Keratinocyte (primary cell): ENCODE measurements around the gene EMC10. TPM values are rescaled to one million over a fixed set of nuclear protein-coding genes. Genes with fewer than 3 reads are reported as not detected.

Experiments
- DNase-seq: peaks from one replicate; pipeline ENCODE4 v3.0.0-alpha.2; 2011; ENCODE audit warnings: low read depth, missing footprints, low spot score
- FAIRE-seq: peaks from 2 replicates; lab custom pipeline; 2011; peaks lifted over from hg19 to GRCh38; lab: Jason Lieb, UNC
- H2AFZ ChIP-seq: 2 replicates; pipeline ENCODE4 v1.6.0; 2012; ENCODE audit warnings: low read length, control low read depth, inconsistent platforms; ENCODE audit not compliant: control insufficient read depth
- H3K27ac ChIP-seq: 2 replicates; pipeline ENCODE4 v1.5.1; 2011; ENCODE audit warnings: low read length; ENCODE audit not compliant: control insufficient read depth, insufficient read depth
- H3K27me3 ChIP-seq: 3 replicates; pipeline ENCODE4 v1.6.0; 2011; ENCODE audit warnings: low read length; ENCODE audit not compliant: control insufficient read depth, insufficient read depth; ENCODE audit errors: extremely low read depth
- H3K36me3 ChIP-seq, 2 experiments: 2 replicates in 1 of 2; 3 replicates in 1 of 2; pipeline ENCODE4 v1.5.1; 2011; ENCODE audit warnings: low read length in 2 of 2, mild to moderate bottlenecking in 1 of 2; ENCODE audit not compliant: control insufficient read depth in 2 of 2, insufficient read depth in 2 of 2; ENCODE audit errors: extremely low read depth in 1 of 2
- H3K4me1 ChIP-seq: 3 replicates; pipeline ENCODE4 v1.5.1; 2011; ENCODE audit warnings: low read length; ENCODE audit not compliant: control insufficient read depth, insufficient read depth; ENCODE audit errors: extremely low read depth
- H3K4me2 ChIP-seq: 3 replicates; pipeline ENCODE4 v1.6.0; 2011; ENCODE audit warnings: low read depth, low read length; ENCODE audit not compliant: control insufficient read depth, insufficient read depth; ENCODE audit errors: extremely low read depth
- H3K4me3 ChIP-seq, 3 experiments: fragments of 200-600 bp in 1 of 3; sonication (generic) in 1 of 3; 2 replicates in 2 of 3; 3 replicates in 1 of 3; pipeline ENCODE4 v1.5.1; 2011 to 2016; ENCODE audit warnings: low read length in 3 of 3, mild to moderate bottlenecking in 3 of 3, control low read depth in 2 of 3, inconsistent platforms in 1 of 3, low read depth in 1 of 3, mixed read lengths in 1 of 3, mixed run types in 1 of 3, moderate library complexity in 1 of 3; ENCODE audit not compliant: control insufficient read depth in 2 of 3, insufficient read depth in 2 of 3; ENCODE audit errors: extremely low read depth in 1 of 3
- H3K79me2 ChIP-seq: 2 replicates; pipeline ENCODE4 v1.6.0; 2012; ENCODE audit warnings: low read length; ENCODE audit not compliant: control insufficient read depth, insufficient read depth
- H3K9ac ChIP-seq: 3 replicates; pipeline ENCODE4 v1.6.0; 2011; ENCODE audit warnings: low read length; ENCODE audit not compliant: control insufficient read depth, insufficient read depth; ENCODE audit errors: extremely low read depth
- H3K9me1 ChIP-seq: 3 replicates; pipeline ENCODE4 v1.6.0; 2011; ENCODE audit warnings: low read length; ENCODE audit not compliant: control insufficient read depth, insufficient read depth; ENCODE audit errors: extremely low read depth
- H3K9me3 ChIP-seq: 2 replicates; pipeline ENCODE4 v1.5.1; 2012; ENCODE audit warnings: low read depth, low read length; ENCODE audit not compliant: control insufficient read depth
- H4K20me1 ChIP-seq: 3 replicates; pipeline ENCODE4 v1.6.0; 2011; ENCODE audit warnings: low read length; ENCODE audit not compliant: control insufficient read depth, insufficient read depth; ENCODE audit errors: extremely low read depth
- CTCF ChIP-seq, 3 experiments: IDR thresholded peaks in 1 of 3; conservative IDR thresholded peaks in 1 of 3; optimal IDR thresholded peaks in 1 of 3; 2 replicates in 2 of 3; 3 replicates in 1 of 3; pipeline versions ENCODE3 to v1.5.1; 2011; ENCODE audit warnings: low read length in 3 of 3, mild to moderate bottlenecking in 3 of 3, moderate library complexity in 2 of 3, control low read depth in 1 of 3, inconsistent platforms in 1 of 3; ENCODE audit not compliant: insufficient read depth in 2 of 3; ENCODE audit errors: extremely low read depth in 1 of 3
- EZH2 ChIP-seq: IDR thresholded peaks from one replicate; pipeline ENCODE4 v1.6.1; 2012; ENCODE audit warnings: inconsistent platforms, mild to moderate bottlenecking, low read length, moderate library complexity
- dilution Hi-C: fragments of 300-500 bp; cut with MboI; formaldehyde crosslinking; loops from one replicate; pipeline ENCODE4 v1.7.0; 2020; ENCODE audit warnings: low sequenced_read_pairs; ENCODE audit not compliant: extremely low pct_ligation_motif_present
- polyA plus RNA-seq, 5 experiments: library from polyadenylated mRNA; depleted of rRNA in 3 of 5; stranded (reverse) in 3 of 5; stranded (forward) in 1 of 5; unstranded in 1 of 5; fragments of >200 nt; gene quantifications; 1 replicate in 1 of 5; 2 replicates in 3 of 5; 3 replicates in 1 of 5; pipeline versions ENCODE4 v1.2.1 to v1.2.3, GENCODE V29; 2011 to 2012; ENCODE audit warnings: missing spikeins in 2 of 5, low read depth in 1 of 5, low replicate concordance in 1 of 5

The EMC10 gene
- polyA plus RNA-seq, 1 donor (not counting 4 experiments of a cell fraction or from before 2014, with no cell fraction given), result 26.7 TPM

- Histone ChIP-seq H3K4me1 (peaks cover 2% of the 10 kb centered on the region), H3K27me3 (peaks cover 4% of the 10 kb centered on the region), H2AFZ (no peak overlapping the region), H3K9me3 (no peaks in the 10 kb centered on the region), H3K9me1 (peaks cover 2% of the 10 kb centered on the region), H3K27ac (no peak overlapping the region), H3K4me3 (no peak overlapping the region), H4K20me1 (peaks cover 4% of the 10 kb centered on the region), H3K79me2 (peaks cover 15% of the 10 kb centered on the region), H3K36me3 (peaks cover 7 to 25% of the 10 kb centered on the region in 2 experiments), H3K4me2 (no peak overlapping the region), H3K9ac (no peak overlapping the region)
- TF ChIP-seq CTCF (optimal IDR thresholded peaks at IDR 0.05 in 1 of 3, IDR thresholded peaks at IDR 0.05 in 1 of 3, conservative IDR thresholded peaks at IDR 0.05 in 1 of 3; ENCODE audit: extremely low read depth in 1 of 3, insufficient read depth in 2 of 3, low read length in 3 of 3) (no peak), EZH2 (no peak)
- dilution Hi-C loops, result no loop called here
- FAIRE-seq (no peak), DNase-seq (no peak)
Measured at GRCh38 chr19:50482271-50482855, 6.1 kb downstream of the EMC10 start.

- Histone ChIP-seq H3K9ac (no peak overlapping the region), H3K79me2 (peaks cover 9% of the 10 kb centered on the region), H3K27ac (no peak overlapping the region), H4K20me1 (no peaks in the 10 kb centered on the region), H2AFZ (no peak overlapping the region), H3K4me3 (no peak overlapping the region), H3K9me1 (no peaks in the 10 kb centered on the region), H3K36me3 (peaks cover 4 to 25% of the 10 kb centered on the region in 2 experiments), H3K9me3 (no peaks in the 10 kb centered on the region), H3K4me2 (no peak overlapping the region), H3K27me3 (peaks cover 9% of the 10 kb centered on the region), H3K4me1 (no peaks in the 10 kb centered on the region)
- dilution Hi-C loops, result no loop called here
- TF ChIP-seq CTCF (optimal IDR thresholded peaks at IDR 0.05 in 1 of 3, IDR thresholded peaks at IDR 0.05 in 1 of 3, conservative IDR thresholded peaks at IDR 0.05 in 1 of 3; ENCODE audit: extremely low read depth in 1 of 3, insufficient read depth in 2 of 3, low read length in 3 of 3) (no peak), EZH2 (no peak)
- DNase-seq (no peak), FAIRE-seq (no peak)
Measured at GRCh38 chr19:50482916-50483315, 6.6 kb downstream of the EMC10 start.
